Neuronal stem cell (in vitro differentiated cells): ENCODE data around the gene SELENOT.
"Not testable (repeated sequence)": the region's sequence is repeated elsewhere in the genome, so short reads cannot be mapped to it uniquely, and the experiment has no call there.

ENCODE experiments used
- DNase-seq: peaks from one replicate; pipeline ENCODE4 v3.0.0-alpha.2; 2013; ENCODE audit warnings: low spot score
- H2AFZ ChIP-seq: one replicate; pipeline ENCODE4 v1.6.1; 2013; ENCODE audit warnings: mild to moderate bottlenecking, low read length, inconsistent platforms
- H2AK5ac ChIP-seq: 2 replicates; pipeline ENCODE4 v1.6.1; 2013; ENCODE audit warnings: low read depth, mild to moderate bottlenecking, inconsistent platforms, low read length, moderate library complexity, mixed read lengths
- H2BK120ac ChIP-seq: 2 replicates; pipeline ENCODE4 v1.6.1; 2013; ENCODE audit warnings: low read depth, mild to moderate bottlenecking, inconsistent platforms, low read length, moderate library complexity, mixed read lengths
- H2BK12ac ChIP-seq: one replicate; pipeline ENCODE4 v1.6.1; 2013; ENCODE audit warnings: low read length, inconsistent platforms
- H2BK15ac ChIP-seq: 2 replicates; pipeline ENCODE4 v1.6.1; 2013; ENCODE audit warnings: mild to moderate bottlenecking, low read length, inconsistent platforms, mixed read lengths
- H2BK5ac ChIP-seq: one replicate; pipeline ENCODE4 v1.6.1; 2013; ENCODE audit warnings: inconsistent platforms, mild to moderate bottlenecking, low read length, moderate library complexity
- H3K14ac ChIP-seq: one replicate; pipeline ENCODE4 v1.6.1; 2013; ENCODE audit warnings: low read length, inconsistent platforms
- H3K18ac ChIP-seq: 2 replicates; pipeline ENCODE4 v1.6.1; 2013; ENCODE audit warnings: low read length, inconsistent platforms
- H3K23ac ChIP-seq: 2 replicates; pipeline ENCODE4 v1.6.1; 2013; ENCODE audit warnings: low read depth, mild to moderate bottlenecking, mixed read lengths, low read length, inconsistent platforms; ENCODE audit not compliant: poor library complexity
- H3K27ac ChIP-seq: replicated peaks from 3 replicates; pipeline ENCODE4 v1.5.1; 2013; ENCODE audit warnings: low read length, inconsistent platforms
- H3K27me3 ChIP-seq, 3 experiments: 2 replicates each; pipeline ENCODE4 v1.6.1; 2013; ENCODE audit warnings: low read length in 3 of 3, mild to moderate bottlenecking in 2 of 3, inconsistent platforms in 1 of 3, low read depth in 1 of 3, mixed read lengths in 1 of 3, moderate library complexity in 1 of 3; ENCODE audit not compliant: control insufficient read depth in 3 of 3, insufficient read depth in 3 of 3
- H3K36me3 ChIP-seq, 2 donors: replicated peaks in 1 of 2; 2 replicates each; pipeline ENCODE4 v1.6.1; 2013; ENCODE audit warnings: low read length in 2 of 2; ENCODE audit not compliant: control insufficient read depth in 2 of 2, insufficient read depth in 2 of 2
- H3K4ac ChIP-seq: 2 replicates; pipeline ENCODE4 v1.6.1; 2013; ENCODE audit warnings: inconsistent platforms, mild to moderate bottlenecking, low read length, moderate library complexity
- H3K4me1 ChIP-seq, 2 donors: 1 replicate in 1 of 2; 2 replicates in 1 of 2; pipeline ENCODE4 v1.6.1; 2013; ENCODE audit warnings: low read length in 2 of 2, low read depth in 1 of 2; ENCODE audit not compliant: control insufficient read depth in 2 of 2, insufficient read depth in 1 of 2
- H3K4me2 ChIP-seq: one replicate; pipeline ENCODE4 v1.6.1; 2013; ENCODE audit warnings: mild to moderate bottlenecking, low read length, inconsistent platforms; ENCODE audit not compliant: insufficient read depth, poor library complexity, severe bottlenecking
- H3K4me3 ChIP-seq, 2 donors: 2 replicates each; pipeline ENCODE4 v1.5.1; 2013; ENCODE audit warnings: low read length in 2 of 2, mild to moderate bottlenecking in 2 of 2, inconsistent platforms in 1 of 2, moderate library complexity in 1 of 2
- H3K79me1 ChIP-seq: one replicate; pipeline ENCODE4 v1.6.1; 2013; ENCODE audit warnings: low read depth, mild to moderate bottlenecking, inconsistent platforms, low read length, moderate library complexity
- H3K9ac ChIP-seq: one replicate; pipeline ENCODE4 v1.6.1; 2013; ENCODE audit warnings: mild to moderate bottlenecking, low read depth, low read length, inconsistent platforms; ENCODE audit not compliant: poor library complexity
- H3K9me3 ChIP-seq, 2 donors: replicated peaks in 1 of 2; 2 replicates each; pipeline versions ENCODE3 to v1.6.1; 2013; ENCODE audit warnings: low read length in 2 of 2, mild to moderate bottlenecking in 2 of 2, inconsistent platforms in 1 of 2, low read depth in 1 of 2, mixed read lengths in 1 of 2, moderate library complexity in 1 of 2; ENCODE audit not compliant: control insufficient read depth in 2 of 2, insufficient read depth in 1 of 2
- H4K8ac ChIP-seq: one replicate; pipeline ENCODE4 v1.6.1; 2013; ENCODE audit warnings: low read depth, mild to moderate bottlenecking, inconsistent platforms, low read length, moderate library complexity
- H4K91ac ChIP-seq: one replicate; pipeline ENCODE4 v1.6.1; 2013; ENCODE audit warnings: low read length, low read depth, mild to moderate bottlenecking, inconsistent platforms; ENCODE audit not compliant: poor library complexity
- WGBS, 2 donors: extraction: QIAGEN DNeasy Blood & Tissue Kit; methylation state at CpG; one replicate each; pipeline ENCODE4 v1.1.7; 2013; ENCODE audit warnings: missing lambda C conversion rate in 2 of 2, mixed read lengths in 1 of 2; ENCODE audit not compliant: insufficient read length in 2 of 2, insufficient replicate concordance in 1 of 2; ENCODE audit errors: extremely low coverage in 2 of 2; 5-methylcytosine and 5-hydroxymethylcytosine counted together

SELENOT gene

DNA sequence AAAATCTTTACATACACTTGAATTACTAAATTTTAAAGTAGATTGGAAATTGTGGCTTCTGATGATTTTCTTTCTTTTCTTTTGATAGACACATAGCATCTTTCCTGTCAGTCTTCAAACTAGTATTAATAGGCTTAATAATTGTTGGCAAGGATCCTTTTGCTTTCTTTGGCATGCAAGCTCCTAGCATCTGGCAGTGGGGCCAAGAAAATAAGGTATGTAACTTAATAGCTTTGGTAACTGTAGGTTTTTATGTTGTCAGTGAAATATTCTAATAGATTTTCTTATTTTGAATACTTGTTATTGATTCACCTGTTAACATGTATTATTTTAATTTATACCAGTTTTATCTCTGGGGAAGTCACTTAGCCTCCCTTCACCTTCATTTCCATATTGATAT, 19.8 kb downstream of the SELENOT start:
- DNase-seq, H3K18ac ChIP-seq, H3K4me2 ChIP-seq, H3K4me3 ChIP-seq, H2AFZ ChIP-seq, H3K4ac ChIP-seq, H3K27me3 ChIP-seq, H4K91ac ChIP-seq, H3K23ac ChIP-seq, H3K79me1 ChIP-seq, H3K4me1 ChIP-seq, H2BK5ac ChIP-seq, H2BK15ac ChIP-seq, H2AK5ac ChIP-seq, H4K8ac ChIP-seq, H3K14ac ChIP-seq, H3K9me3 ChIP-seq, H2BK12ac ChIP-seq, H3K9ac ChIP-seq, H3K27ac ChIP-seq, H2BK120ac ChIP-seq: not testable (repeated sequence)
- H3K36me3 ChIP-seq: peaks cover 7 to 54% of the 10 kb centered on the region in 2 donors

- H3K18ac ChIP-seq: no peak overlapping the region
- no CpG with 5 or more reads among the region's 1 CpG for WGBS, 2 donors
Observed at GRCh38 chr3:150623945-150624344, 20.8 kb downstream of the SELENOT start.

GRCh38 chr3:150626148-150626930, 23.2 kb downstream of the SELENOT start:
- Histone ChIP-seq H3K4me1 (no peaks in the 10 kb centered on the region), H4K91ac (no peak overlapping the region), H3K79me1 (no peaks in the 10 kb centered on the region), H3K4ac (no peak overlapping the region), H3K9ac (no peak overlapping the region), H3K36me3 (peaks cover 9 to 70% of the 10 kb centered on the region in 2 donors), H3K23ac (no peak overlapping the region), H3K27ac (no peak overlapping the region), H2BK15ac (no peak overlapping the region), H2AK5ac (no peak overlapping the region), H3K27me3 (no peaks in the 10 kb centered on the region), H3K18ac (no peak overlapping the region), H3K4me2 (no peak overlapping the region), H2AFZ (no peak overlapping the region), H3K14ac (no peak overlapping the region), H4K8ac (no peak overlapping the region), H3K9me3 (no peaks in the 10 kb centered on the region), H2BK12ac (no peak overlapping the region), H2BK5ac (no peak overlapping the region), H3K4me3 (no peak overlapping the region), H2BK120ac (no peak overlapping the region)
- DNase-seq: no peak
- no CpG with 5 or more reads among the region's 2 CpGs for WGBS, 2 donors

More at GRCh38 chr3:150623945-150624344, 20.8 kb downstream of the SELENOT start:
- Histone ChIP-seq H2AK5ac (no peak overlapping the region), H3K79me1 (peaks cover 3% of the 10 kb centered on the region), H2AFZ (no peak overlapping the region), H2BK12ac (no peak overlapping the region), H3K4me3 (no peak overlapping the region), H3K27ac (no peak overlapping the region), H3K4me2 (no peak overlapping the region), H2BK15ac (no peak overlapping the region), H3K4me1 (no peaks in the 10 kb centered on the region), H2BK5ac (no peak overlapping the region), H4K91ac (no peak overlapping the region), H3K4ac (no peak overlapping the region), H4K8ac (no peak overlapping the region), H3K9ac (no peak overlapping the region), H3K14ac (no peak overlapping the region), H2BK120ac (no peak overlapping the region), H3K23ac (no peak overlapping the region), H3K9me3 (no peaks in the 10 kb centered on the region), H3K36me3 (peaks cover 7 to 54% of the 10 kb centered on the region in 2 donors), H3K27me3 (no peaks in the 10 kb centered on the region)
- no peak for DNase-seq

- Histone ChIP-seq H3K23ac (no peak overlapping the region), H2BK120ac (no peak overlapping the region), H4K8ac (no peak overlapping the region), H3K18ac (no peak overlapping the region), H3K4ac (no peak overlapping the region), H2BK5ac (no peak overlapping the region), H3K36me3 (peaks cover 12 to 70% of the 10 kb centered on the region in 2 donors), H3K27ac (no peak overlapping the region), H2AK5ac (no peak overlapping the region), H2BK12ac (no peak overlapping the region), H3K9me3 (no peaks in the 10 kb centered on the region), H3K4me2 (no peak overlapping the region), H3K4me1 (no peaks in the 10 kb centered on the region), H3K79me1 (no peaks in the 10 kb centered on the region), H4K91ac (no peak overlapping the region), H3K9ac (no peak overlapping the region), H3K14ac (no peak overlapping the region), H3K27me3 (no peaks in the 10 kb centered on the region), H3K4me3 (no peak overlapping the region), H2BK15ac (no peak overlapping the region), H2AFZ (no peak overlapping the region)
- no CpG with 5 or more reads among the region's 2 CpGs for whole genome bisulfite sequencing, 2 donors
- DNase-seq: no peak
Observed at GRCh38 chr3:150627557-150627956, 24.4 kb downstream of the SELENOT start.
